WTC11 (cell line): ENCODE results near the gene TREML4. TPM values are rescaled to one million over a fixed set of nuclear protein-coding genes. Genes with fewer than 3 reads are reported as not detected.
"Not testable (repeated sequence)": the region's sequence is repeated elsewhere in the genome, so short reads cannot be mapped to it uniquely, and the experiment has no call there.

Experiments
- ATAC-seq: fragments of 200-7000 bp; cut with Tn5 transposase; 2 replicates; pipeline ENCODE4 v1.10.0; 2021; ENCODE audit warnings: mild to moderate bottlenecking, moderate library complexity
- CTCF ChIA-PET: fragments of 300-600 bp; sonication (Branson Sonifier 250); formaldehyde crosslinking; loops from one replicate; lab custom pipeline; 2021; ENCODE audit warnings: antibody characterized with exemption; lab: Charles Lee
- POLR2A ChIA-PET: fragments of 350-600 bp; sonication (Branson Sonifier 250); formaldehyde crosslinking; loops from one replicate; lab custom pipeline; 2021; ENCODE audit warnings: antibody characterized with exemption; lab: Charles Lee
- DNase-seq: peaks from one replicate; pipeline ENCODE4 v3.0.0; 2021; ENCODE audit warnings: low spot score
- H3K27ac Mint-ChIP-seq: 2 replicates; pipeline ENCODE4 v1.8.0; 2021; ENCODE audit warnings: mixed read lengths
- H3K27me3 Mint-ChIP-seq: 2 replicates; pipeline ENCODE4 v1.8.0; 2021; ENCODE audit warnings: low read depth, mild to moderate bottlenecking, moderate library complexity, mixed read lengths
- H3K36me3 Mint-ChIP-seq: 2 replicates; pipeline ENCODE4 v1.8.0; 2021; ENCODE audit warnings: mixed read lengths
- H3K4me1 Mint-ChIP-seq: 2 replicates; pipeline ENCODE4 v1.8.0; 2022; ENCODE audit warnings: mixed read lengths
- H3K4me3 Mint-ChIP-seq: 2 replicates; pipeline ENCODE4 v1.8.0; 2021; ENCODE audit warnings: mild to moderate bottlenecking, moderate library complexity, mixed read lengths
- H3K9me3 Mint-ChIP-seq: 2 replicates; pipeline ENCODE4 v1.8.0; 2021; ENCODE audit warnings: mixed read lengths
- AR ChIP-seq: fragments of 250-450 bp; sonication (Bioruptor Pico); IDR thresholded peaks from 2 replicates; pipeline ENCODE4 v1.9.0; 2021; ENCODE audit warnings: mild to moderate bottlenecking
- ATF1 ChIP-seq: sonication (generic); formaldehyde crosslinking; IDR thresholded peaks from 2 replicates; pipeline ENCODE4 v1.8.1; 2023; ENCODE audit warnings: mild to moderate bottlenecking, moderate library complexity, missing genetic modification reagents
- ELF4 ChIP-seq: sonication (generic); formaldehyde crosslinking; IDR thresholded peaks from 2 replicates; pipeline ENCODE4 v1.8.1; 2022; ENCODE audit warnings: low read depth, mild to moderate bottlenecking, moderate library complexity, missing genetic modification reagents
- GRHL2 ChIP-seq: fragments of 250-450 bp; sonication (Bioruptor Pico); IDR thresholded peaks from 2 replicates; pipeline ENCODE4 v1.8.0; 2022; ENCODE audit warnings: mild to moderate bottlenecking, moderate library complexity; ENCODE audit not compliant: insufficient replicate concordance, severe bottlenecking
- JAZF1 ChIP-seq: fragments of 250-450 bp; sonication (Bioruptor Pico); IDR thresholded peaks from 2 replicates; pipeline ENCODE4 v1.9.0; 2021; ENCODE audit warnings: moderate library complexity, mild to moderate bottlenecking, inconsistent platforms
- NR2C2 ChIP-seq: sonication (generic); formaldehyde crosslinking; IDR thresholded peaks from 2 replicates; pipeline ENCODE4 v1.8.0; 2022; ENCODE audit warnings: mild to moderate bottlenecking, missing genetic modification reagents
- TEAD1 ChIP-seq: sonication (generic); formaldehyde crosslinking; IDR thresholded peaks from 2 replicates; pipeline ENCODE4 v1.8.0; 2022; ENCODE audit warnings: mild to moderate bottlenecking, missing genetic modification reagents
- TEAD4 ChIP-seq: sonication (generic); formaldehyde crosslinking; IDR thresholded peaks from 2 replicates; pipeline ENCODE4 v1.8.0; 2022; ENCODE audit warnings: mild to moderate bottlenecking, missing genetic modification reagents
- TP53 ChIP-seq: sonication (generic); formaldehyde crosslinking; IDR thresholded peaks from 2 replicates; pipeline ENCODE4 v1.8.1; 2023; ENCODE audit warnings: mild to moderate bottlenecking, missing genetic modification reagents
- ZNF121 ChIP-seq: sonication (generic); formaldehyde crosslinking; IDR thresholded peaks from 2 replicates; pipeline ENCODE4 v1.8.0; 2023; ENCODE audit warnings: missing genetic modification reagents
- ZNF317 ChIP-seq: sonication (generic); formaldehyde crosslinking; IDR thresholded peaks from 2 replicates; pipeline ENCODE4 v1.8.1; 2023; ENCODE audit warnings: low read depth, mild to moderate bottlenecking, moderate library complexity, missing genetic modification reagents, borderline replicate concordance
- ZNF532 ChIP-seq: fragments of 250-450 bp; sonication (Bioruptor Pico); IDR thresholded peaks from 2 replicates; pipeline ENCODE4 v1.9.0; 2021; ENCODE audit warnings: mild to moderate bottlenecking, borderline replicate concordance
- total RNA-seq: library from RNA; stranded (reverse); gene quantifications from 3 replicates; pipeline ENCODE4 v1.2.3, GENCODE V29; 2021
- TF ChIP-seq, protein P1 (sequence below): sonication (generic); formaldehyde crosslinking; IDR thresholded peaks from 2 replicates; pipeline ENCODE4 v1.8.0; 2023; ENCODE audit warnings: missing genetic modification reagents, mild to moderate bottlenecking, borderline replicate concordance
- TF ChIP-seq, protein P2 (sequence below): sonication (generic); formaldehyde crosslinking; IDR thresholded peaks from 2 replicates; pipeline ENCODE4 v1.8.1; 2023; ENCODE audit warnings: mild to moderate bottlenecking, missing genetic modification reagents
- TF ChIP-seq, protein P3 (sequence below): fragments of 250-450 bp; sonication (Bioruptor Pico); IDR thresholded peaks from 2 replicates; pipeline ENCODE4 v2.1.2; 2022; ENCODE audit warnings: mild to moderate bottlenecking, moderate library complexity

TREML4 gene
- total RNA-seq, 1 experiment from 2014 or later = not detected

DNA sequence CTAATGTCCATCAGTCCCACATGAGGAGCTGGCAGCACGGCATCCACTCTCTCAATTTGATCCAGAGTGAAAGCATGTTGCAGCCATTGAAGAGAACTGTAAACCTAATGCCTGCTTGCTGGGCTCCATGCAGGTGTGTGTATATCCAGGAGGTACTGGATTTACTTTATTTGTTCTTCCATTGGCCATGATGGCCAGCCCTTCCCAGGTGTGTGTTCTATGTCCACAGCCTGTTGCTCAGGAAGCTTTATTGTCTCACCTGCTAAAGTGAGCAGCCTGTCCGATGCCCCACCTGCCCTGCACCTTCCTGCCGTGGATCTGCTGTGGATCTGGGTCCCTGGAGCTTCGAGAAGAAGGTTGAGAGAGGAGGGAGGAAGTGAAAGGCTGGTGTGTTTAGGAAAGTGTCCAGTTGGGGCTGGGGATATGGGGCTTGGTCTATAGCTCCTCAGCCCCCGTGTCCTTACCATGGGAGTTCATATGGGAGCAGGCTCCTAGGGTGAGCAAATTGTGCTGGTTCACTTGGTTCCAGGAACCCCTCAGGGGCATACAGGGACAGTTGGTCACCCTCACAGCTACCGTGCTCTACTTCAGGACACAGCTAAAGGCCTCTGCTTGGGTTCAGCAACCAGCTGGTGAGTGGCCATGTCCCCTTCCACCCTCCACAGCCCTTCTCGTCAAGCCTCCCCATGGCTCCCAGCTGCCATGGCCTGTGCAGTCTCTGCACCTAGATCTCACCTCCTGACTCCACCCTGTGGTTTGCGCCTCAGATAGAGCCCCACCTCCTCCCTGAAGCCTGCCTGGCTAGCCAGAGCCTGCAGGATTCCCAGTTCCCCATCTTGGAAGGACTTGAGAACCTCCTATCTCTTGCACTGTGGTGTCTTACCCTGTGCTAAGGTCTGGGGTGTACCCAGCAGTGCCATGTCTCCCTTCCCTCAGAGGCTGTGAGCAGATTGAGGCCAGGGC is 39.9 kb upstream of the TREML4 start (continued):
- TF ChIP-seq ZNF532 (CRISPR knock-in tag) = no peak
- TF ChIP-seq, protein P1, sequence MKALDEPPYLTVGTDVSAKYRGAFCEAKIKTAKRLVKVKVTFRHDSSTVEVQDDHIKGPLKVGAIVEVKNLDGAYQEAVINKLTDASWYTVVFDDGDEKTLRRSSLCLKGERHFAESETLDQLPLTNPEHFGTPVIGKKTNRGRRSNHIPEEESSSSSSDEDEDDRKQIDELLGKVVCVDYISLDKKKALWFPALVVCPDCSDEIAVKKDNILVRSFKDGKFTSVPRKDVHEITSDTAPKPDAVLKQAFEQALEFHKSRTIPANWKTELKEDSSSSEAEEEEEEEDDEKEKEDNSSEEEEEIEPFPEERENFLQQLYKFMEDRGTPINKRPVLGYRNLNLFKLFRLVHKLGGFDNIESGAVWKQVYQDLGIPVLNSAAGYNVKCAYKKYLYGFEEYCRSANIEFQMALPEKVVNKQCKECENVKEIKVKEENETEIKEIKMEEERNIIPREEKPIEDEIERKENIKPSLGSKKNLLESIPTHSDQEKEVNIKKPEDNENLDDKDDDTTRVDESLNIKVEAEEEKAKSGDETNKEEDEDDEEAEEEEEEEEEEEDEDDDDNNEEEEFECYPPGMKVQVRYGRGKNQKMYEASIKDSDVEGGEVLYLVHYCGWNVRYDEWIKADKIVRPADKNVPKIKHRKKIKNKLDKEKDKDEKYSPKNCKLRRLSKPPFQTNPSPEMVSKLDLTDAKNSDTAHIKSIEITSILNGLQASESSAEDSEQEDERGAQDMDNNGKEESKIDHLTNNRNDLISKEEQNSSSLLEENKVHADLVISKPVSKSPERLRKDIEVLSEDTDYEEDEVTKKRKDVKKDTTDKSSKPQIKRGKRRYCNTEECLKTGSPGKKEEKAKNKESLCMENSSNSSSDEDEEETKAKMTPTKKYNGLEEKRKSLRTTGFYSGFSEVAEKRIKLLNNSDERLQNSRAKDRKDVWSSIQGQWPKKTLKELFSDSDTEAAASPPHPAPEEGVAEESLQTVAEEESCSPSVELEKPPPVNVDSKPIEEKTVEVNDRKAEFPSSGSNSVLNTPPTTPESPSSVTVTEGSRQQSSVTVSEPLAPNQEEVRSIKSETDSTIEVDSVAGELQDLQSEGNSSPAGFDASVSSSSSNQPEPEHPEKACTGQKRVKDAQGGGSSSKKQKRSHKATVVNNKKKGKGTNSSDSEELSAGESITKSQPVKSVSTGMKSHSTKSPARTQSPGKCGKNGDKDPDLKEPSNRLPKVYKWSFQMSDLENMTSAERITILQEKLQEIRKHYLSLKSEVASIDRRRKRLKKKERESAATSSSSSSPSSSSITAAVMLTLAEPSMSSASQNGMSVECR (CRISPR knock-in tag) = no peak
- TF ChIP-seq TEAD1 (CRISPR knock-in tag) = no peak

GRCh38 chr6:41189046-41189445 is 39.1 kb upstream of the TREML4 start:
- H3K4me1 Mint-ChIP-seq, H3K27ac Mint-ChIP-seq, DNase-seq, H3K27me3 Mint-ChIP-seq, ATAC-seq, H3K4me3 Mint-ChIP-seq, POLR2A ChIA-PET: not testable (repeated sequence)
- Mint-ChIP-seq H3K9me3 (peaks cover 18% of the 10 kb centered on the region), H3K36me3 (peaks cover 18% of the 10 kb centered on the region)
- CTCF ChIA-PET = interaction anchor here (1.8 to 2.1 kb wide), 2 partner anchors 9 to 11 kb away, joined by 5 to 8 read pairs; partner anchors contain the start of gene TREML2

DNA sequence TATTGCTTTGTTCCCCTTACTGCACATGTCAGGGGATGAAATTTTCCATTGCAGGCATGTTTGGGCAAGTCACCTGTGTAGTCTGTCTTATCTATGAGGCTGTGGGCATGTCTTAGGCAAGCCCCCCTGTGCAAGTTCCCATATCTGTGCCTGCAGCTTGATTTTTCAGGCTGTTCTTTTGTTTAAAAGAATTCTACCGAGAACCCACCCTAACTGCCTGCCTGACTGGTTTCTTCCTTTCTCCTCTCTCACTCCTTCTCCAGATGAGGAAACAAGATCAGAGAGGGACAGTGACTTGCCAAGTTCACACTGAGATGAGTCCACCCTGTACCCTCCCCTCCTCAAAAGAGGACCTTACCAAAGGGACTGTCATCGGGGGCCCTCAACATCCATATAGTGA is 38.2 kb upstream of the TREML4 start:
- H3K4me1 Mint-ChIP-seq = no peaks in the 10 kb centered on the region
- H3K27ac Mint-ChIP-seq = no peak overlapping the region
- POLR2A ChIA-PET = no interaction called here
- ATAC-seq (no peak), DNase-seq (no peak)
- TF ChIP-seq ATF1 (CRISPR knock-in tag) (no peak), ZNF121 (CRISPR knock-in tag) (no peak), GRHL2 (CRISPR knock-in tag) (no peak), AR (CRISPR knock-in tag) (no peak), ELF4 (no peak), TEAD4 (CRISPR knock-in tag) (no peak), TP53 (CRISPR knock-in tag) (no peak), ZNF317 (no peak), NR2C2 (CRISPR knock-in tag) (no peak), JAZF1 (CRISPR knock-in tag) (no peak)
- TF ChIP-seq, protein P2, sequence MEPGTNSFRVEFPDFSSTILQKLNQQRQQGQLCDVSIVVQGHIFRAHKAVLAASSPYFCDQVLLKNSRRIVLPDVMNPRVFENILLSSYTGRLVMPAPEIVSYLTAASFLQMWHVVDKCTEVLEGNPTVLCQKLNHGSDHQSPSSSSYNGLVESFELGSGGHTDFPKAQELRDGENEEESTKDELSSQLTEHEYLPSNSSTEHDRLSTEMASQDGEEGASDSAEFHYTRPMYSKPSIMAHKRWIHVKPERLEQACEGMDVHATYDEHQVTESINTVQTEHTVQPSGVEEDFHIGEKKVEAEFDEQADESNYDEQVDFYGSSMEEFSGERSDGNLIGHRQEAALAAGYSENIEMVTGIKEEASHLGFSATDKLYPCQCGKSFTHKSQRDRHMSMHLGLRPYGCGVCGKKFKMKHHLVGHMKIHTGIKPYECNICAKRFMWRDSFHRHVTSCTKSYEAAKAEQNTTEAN = no peak
- TF ChIP-seq, protein P3, sequence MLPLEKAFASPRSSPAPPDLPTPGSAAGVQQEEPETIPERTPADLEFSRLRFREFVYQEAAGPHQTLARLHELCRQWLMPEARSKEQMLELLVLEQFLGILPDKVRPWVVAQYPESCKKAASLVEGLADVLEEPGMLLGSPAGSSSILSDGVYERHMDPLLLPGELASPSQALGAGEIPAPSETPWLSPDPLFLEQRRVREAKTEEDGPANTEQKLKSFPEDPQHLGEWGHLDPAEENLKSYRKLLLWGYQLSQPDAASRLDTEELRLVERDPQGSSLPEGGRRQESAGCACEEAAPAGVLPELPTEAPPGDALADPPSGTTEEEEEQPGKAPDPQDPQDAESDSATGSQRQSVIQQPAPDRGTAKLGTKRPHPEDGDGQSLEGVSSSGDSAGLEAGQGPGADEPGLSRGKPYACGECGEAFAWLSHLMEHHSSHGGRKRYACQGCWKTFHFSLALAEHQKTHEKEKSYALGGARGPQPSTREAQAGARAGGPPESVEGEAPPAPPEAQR (CRISPR knock-in tag) = no peak
- CTCF ChIA-PET = interaction anchor here (1.1 to 2.1 kb wide), 4 partner anchors 8 to 83 kb away, joined by 3 to 8 read pairs (median 5); partner anchors contain the start of gene TREML2
- H3K27me3 Mint-ChIP-seq = no peaks in the 10 kb centered on the region; the same call in 1 of the 2 replicates
- H3K9me3 Mint-ChIP-seq = peaks cover 18% of the 10 kb centered on the region
- H3K36me3 Mint-ChIP-seq = peaks cover 18% of the 10 kb centered on the region
- no peak overlapping the region for H3K4me3 Mint-ChIP-seq
